HUES48 (cell line): ENCODE data around the gene DPP10.

Experiments used
- H3K27ac ChIP-seq: one replicate; pipeline ENCODE4 v1.7.0; 2013; ENCODE audit warnings: low read depth, low read length, inconsistent platforms
- H3K27me3 ChIP-seq: 2 replicates; pipeline ENCODE4 v1.6.1; 2013; ENCODE audit warnings: mild to moderate bottlenecking, low read length; ENCODE audit not compliant: control insufficient read depth, insufficient read depth
- H3K36me3 ChIP-seq: 2 replicates; pipeline ENCODE4 v1.6.1; 2013; ENCODE audit warnings: low read length; ENCODE audit not compliant: control insufficient read depth, insufficient read depth
- H3K4me1 ChIP-seq: 2 replicates; pipeline ENCODE4 v1.6.1; 2013; ENCODE audit warnings: mild to moderate bottlenecking, low read length; ENCODE audit not compliant: control insufficient read depth, insufficient read depth
- H3K4me3 ChIP-seq: 2 replicates; pipeline ENCODE4 v1.5.1; 2013; ENCODE audit warnings: mild to moderate bottlenecking, low read depth, low read length
- H3K9ac ChIP-seq: 2 replicates; pipeline ENCODE4 v1.6.1; 2013; ENCODE audit warnings: mild to moderate bottlenecking, low read depth, low read length, moderate library complexity
- H3K9me3 ChIP-seq: 2 replicates; pipeline ENCODE4 v1.6.1; 2013; ENCODE audit warnings: low read length; ENCODE audit not compliant: control insufficient read depth, insufficient read depth

The DPP10 gene

GRCh38 chr2:114864901-114865300 is 422.5 kb downstream of the DPP10 start:
- no peak overlapping the region for H3K4me3 ChIP-seq
- no peak overlapping the region for H3K27ac ChIP-seq
- no peaks in the 10 kb centered on the region for H3K36me3 ChIP-seq
- H3K9me3 ChIP-seq, result no peaks in the 10 kb centered on the region
- no peak overlapping the region for H3K9ac ChIP-seq
- H3K27me3 ChIP-seq, result no peaks in the 10 kb centered on the region
- no peaks in the 10 kb centered on the region for H3K4me1 ChIP-seq

- H3K9ac ChIP-seq, result no peak overlapping the region
- H3K27ac ChIP-seq, result no peak overlapping the region
- H3K4me1 ChIP-seq, result no peaks in the 10 kb centered on the region
- no peaks in the 10 kb centered on the region for H3K9me3 ChIP-seq
- H3K36me3 ChIP-seq, result no peaks in the 10 kb centered on the region
- no peaks in the 10 kb centered on the region for H3K27me3 ChIP-seq
- H3K4me3 ChIP-seq, result no peak overlapping the region
Measured at GRCh38 chr2:114880046-114880445, 437.6 kb downstream of the DPP10 start.

DNA sequence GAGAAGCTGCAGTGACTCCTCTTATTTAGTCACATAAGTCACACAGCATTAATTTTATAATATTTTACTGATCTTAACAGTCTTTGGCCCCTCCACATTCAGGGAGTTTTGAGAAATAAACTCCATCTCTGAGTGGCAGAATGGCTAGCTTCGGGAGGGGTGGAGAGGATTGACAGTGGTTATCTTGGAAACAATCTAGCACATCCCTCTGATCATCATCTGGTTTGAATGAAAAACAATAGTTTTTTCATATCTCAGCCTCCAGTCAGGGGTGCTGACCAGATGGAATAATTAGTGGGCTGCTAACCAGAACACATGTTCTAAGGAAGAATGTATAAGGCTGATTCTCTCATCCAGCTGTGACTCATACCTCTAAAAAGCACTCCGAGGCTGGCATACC is 477.5 kb downstream of the DPP10 start:
- no peaks in the 10 kb centered on the region for H3K27me3 ChIP-seq
- no peak overlapping the region for H3K4me3 ChIP-seq
- no peak overlapping the region for H3K27ac ChIP-seq
- no peaks in the 10 kb centered on the region for H3K4me1 ChIP-seq
- H3K9ac ChIP-seq, result no peak overlapping the region
- no peaks in the 10 kb centered on the region for H3K36me3 ChIP-seq
- H3K9me3 ChIP-seq, result no peaks in the 10 kb centered on the region

- Histone ChIP-seq H3K4me3 (no peak overlapping the region), H3K9ac (no peak overlapping the region), H3K9me3 (no peaks in the 10 kb centered on the region), H3K36me3 (no peaks in the 10 kb centered on the region), H3K27ac (no peak overlapping the region), H3K4me1 (no peaks in the 10 kb centered on the region), H3K27me3 (no peaks in the 10 kb centered on the region)
Measured at GRCh38 chr2:114922076-114922475, 479.6 kb downstream of the DPP10 start.

DNA sequence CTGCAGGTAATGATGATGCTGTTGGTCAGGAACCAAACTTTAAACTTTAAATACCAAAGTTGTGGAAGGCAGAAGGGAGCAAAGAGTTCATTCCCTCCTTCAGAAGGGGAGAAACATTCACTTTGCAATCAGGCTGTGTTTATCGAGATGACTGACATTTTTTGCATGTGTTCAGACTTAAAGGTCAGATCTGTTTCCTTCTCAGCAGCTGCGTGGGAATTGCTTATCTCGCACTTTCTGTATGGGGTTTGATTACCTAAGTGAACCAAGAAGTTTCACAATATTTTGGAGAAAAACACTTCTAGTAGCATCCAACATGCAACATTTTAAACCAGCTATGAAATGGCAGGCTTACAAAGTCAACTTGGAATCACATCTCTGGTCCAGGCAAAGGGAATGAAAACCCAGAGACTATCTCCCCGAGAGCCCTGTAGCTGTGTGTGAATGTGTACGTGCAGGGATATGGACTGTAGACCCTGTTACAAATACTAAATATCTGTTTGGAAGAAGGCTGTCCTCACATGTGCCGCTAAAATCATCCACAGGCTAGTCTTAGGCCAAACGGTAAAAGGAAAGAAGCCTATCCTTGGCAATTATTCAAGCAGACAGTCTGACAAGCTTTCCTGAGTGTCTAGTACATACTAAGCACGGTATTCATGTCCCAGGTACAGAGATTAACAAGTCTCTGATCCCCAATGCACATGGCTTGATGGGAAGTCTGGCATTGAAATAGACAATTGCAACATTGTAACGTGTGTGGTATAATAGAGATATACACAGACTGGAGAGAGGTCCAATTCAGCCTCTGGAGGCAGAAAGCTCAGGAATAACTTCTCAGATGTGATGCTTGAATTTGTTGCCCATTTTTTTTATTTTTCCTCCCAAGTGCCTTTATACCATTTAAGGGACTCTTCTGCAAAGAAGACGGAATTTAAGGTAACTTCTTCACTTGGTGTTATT is 483.1 kb downstream of the DPP10 start:
- Histone ChIP-seq H3K9ac (no peak overlapping the region), H3K27ac (no peak overlapping the region), H3K27me3 (no peaks in the 10 kb centered on the region), H3K4me3 (no peak overlapping the region), H3K36me3 (no peaks in the 10 kb centered on the region), H3K4me1 (no peaks in the 10 kb centered on the region), H3K9me3 (peaks cover 17% of the 10 kb centered on the region)

DNA sequence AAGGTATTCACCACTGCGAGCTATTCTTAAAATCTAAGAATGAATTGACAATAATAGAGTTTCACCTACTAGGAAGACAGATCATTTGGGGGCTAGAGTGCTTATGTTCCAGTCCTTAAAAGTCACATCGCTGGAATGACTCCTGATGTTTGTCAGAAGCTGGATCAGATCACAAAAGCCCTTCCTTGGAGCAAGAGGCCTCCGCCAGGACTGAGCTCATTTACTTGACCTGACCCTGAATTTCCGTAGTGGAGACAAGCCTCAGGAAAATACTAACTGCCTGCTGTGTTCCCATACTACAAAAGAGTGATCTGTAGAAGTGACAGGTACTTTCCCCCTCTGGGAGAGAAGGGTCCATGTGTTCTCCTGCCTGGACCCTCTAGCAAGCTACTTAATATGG is 483.9 kb downstream of the DPP10 start:
- Histone ChIP-seq H3K4me1 (no peaks in the 10 kb centered on the region), H3K27me3 (no peaks in the 10 kb centered on the region), H3K9me3 (peaks cover 17% of the 10 kb centered on the region), H3K27ac (no peak overlapping the region), H3K36me3 (no peaks in the 10 kb centered on the region), H3K9ac (no peak overlapping the region), H3K4me3 (no peak overlapping the region)

- Histone ChIP-seq H3K27ac (no peak overlapping the region), H3K9me3 (peaks cover 17% of the 10 kb centered on the region), H3K36me3 (no peaks in the 10 kb centered on the region), H3K27me3 (no peaks in the 10 kb centered on the region), H3K9ac (no peak overlapping the region), H3K4me1 (no peaks in the 10 kb centered on the region), H3K4me3 (no peak overlapping the region)
Measured at GRCh38 chr2:114929225-114929624, 486.8 kb downstream of the DPP10 start.

GRCh38 chr2:114933671-114934241 is 491.3 kb downstream of the DPP10 start:
- Histone ChIP-seq H3K4me1 (no peaks in the 10 kb centered on the region), H3K4me3 (no peak overlapping the region), H3K27me3 (no peaks in the 10 kb centered on the region), H3K9me3 (peaks cover 10% of the 10 kb centered on the region), H3K9ac (no peak overlapping the region), H3K27ac (no peak overlapping the region), H3K36me3 (no peaks in the 10 kb centered on the region)

DNA sequence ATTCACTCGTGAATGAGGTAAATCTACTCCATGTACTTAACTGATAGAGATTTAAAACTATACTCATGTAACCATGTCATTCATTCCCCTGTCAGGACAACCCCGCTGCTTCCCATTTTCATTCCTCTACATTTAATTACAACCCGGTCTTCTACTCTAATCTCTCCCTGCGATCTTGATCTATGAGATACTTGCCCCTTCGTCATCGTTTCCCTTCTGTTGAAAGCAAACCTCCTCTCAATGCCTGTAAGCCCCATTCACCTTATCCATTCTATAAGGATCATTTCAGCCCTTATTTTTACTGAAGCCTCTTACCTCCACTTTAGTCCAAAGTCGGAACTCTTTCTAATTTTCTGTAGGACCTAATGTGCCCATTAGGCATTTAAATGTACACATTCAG is 492.6 kb downstream of the DPP10 start:
- no peaks in the 10 kb centered on the region for H3K27me3 ChIP-seq
- no peak overlapping the region for H3K9ac ChIP-seq
- H3K4me1 ChIP-seq, result no peaks in the 10 kb centered on the region
- no peaks in the 10 kb centered on the region for H3K36me3 ChIP-seq
- H3K4me3 ChIP-seq, result no peak overlapping the region
- H3K27ac ChIP-seq, result no peak overlapping the region
- H3K9me3 ChIP-seq, result peaks cover 3% of the 10 kb centered on the region; the same call in 1 of the 2 replicates

DNA sequence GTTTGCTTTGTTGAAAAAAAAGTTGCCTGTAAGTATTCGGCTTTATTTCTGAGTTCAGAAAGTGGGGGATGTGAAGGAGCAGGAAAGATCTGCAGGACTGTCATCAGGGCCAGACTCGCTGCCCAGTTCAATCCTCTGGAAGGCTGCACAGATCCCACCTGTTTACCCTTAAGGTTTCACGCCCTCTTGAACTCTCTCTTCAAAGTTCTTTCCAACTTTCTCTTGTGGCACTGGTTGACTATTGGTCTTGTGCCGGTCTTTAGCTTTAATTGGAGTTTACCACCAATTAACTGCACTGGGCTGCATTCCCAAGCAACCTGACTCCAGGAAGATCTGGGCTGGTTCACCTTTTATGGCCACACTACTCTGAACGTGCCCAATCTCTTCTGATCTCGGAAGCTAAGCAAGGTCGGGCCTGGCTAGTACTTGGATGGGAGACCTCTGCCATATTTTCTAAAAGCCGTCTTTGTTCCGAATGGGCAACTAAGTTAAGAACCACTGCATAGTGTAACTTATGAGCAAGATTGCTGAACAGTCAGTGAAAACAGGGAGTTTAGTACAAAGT is 495.0 kb downstream of the DPP10 start:
- Histone ChIP-seq H3K4me1 (no peaks in the 10 kb centered on the region), H3K9me3 (no peaks in the 10 kb centered on the region), H3K36me3 (no peaks in the 10 kb centered on the region), H3K27me3 (no peaks in the 10 kb centered on the region), H3K9ac (no peak overlapping the region), H3K27ac (no peak overlapping the region), H3K4me3 (no peak overlapping the region)
